Measurements from ENCODE around the gene PCCA.

PCCA gene

DNA sequence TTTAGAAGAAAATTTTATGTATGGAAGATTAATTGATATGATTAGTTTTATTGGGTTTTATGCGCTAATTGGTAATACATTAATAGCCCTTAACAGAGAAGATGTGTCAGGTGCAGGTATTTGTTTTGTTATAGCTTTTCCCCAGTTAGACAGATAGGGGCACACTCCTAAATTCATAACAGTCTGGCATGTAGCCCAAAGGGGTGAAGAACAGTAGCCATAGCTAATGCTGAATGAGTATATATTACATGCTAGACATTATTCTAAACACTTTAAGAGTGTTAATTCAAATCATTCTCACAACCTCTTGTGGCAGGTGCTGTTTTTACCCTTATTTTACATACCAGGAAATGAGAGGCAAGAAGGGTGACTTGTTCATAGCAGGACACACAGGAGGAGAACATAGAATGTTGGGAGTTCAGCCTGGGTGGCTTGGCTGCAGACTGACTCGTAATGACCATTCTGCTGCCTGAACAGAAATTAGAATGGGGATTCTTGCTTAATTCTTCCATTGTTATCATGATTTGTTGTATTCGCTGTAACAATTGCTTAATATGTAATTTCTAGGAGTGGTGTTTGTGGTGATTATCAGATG lies 20.1 kb downstream of the PCCA start:
- Histone ChIP-seq H3K9me2 (replicated peaks; ENCODE audit: insufficient read depth, low read length) (no peaks in the 10 kb centered on the region), H4K20me1 (ENCODE audit: low read depth, low read length) (no peaks in the 10 kb centered on the region), H3K9me3 (ENCODE audit: insufficient read depth, low read length) (no peaks in the 10 kb centered on the region), H3K27me3 (ENCODE audit: low read length) (no peaks in the 10 kb centered on the region), H3K9ac (ENCODE audit: low read length) (no peak overlapping the region), H2AFZ (ENCODE audit: low read depth, low read length, severe bottlenecking) (no peak overlapping the region), H3K4me2 (ENCODE audit: low read depth, low read length, poor library complexity, severe bottlenecking) (no peak overlapping the region), H3K27ac (ENCODE audit: low read depth, low read length) (no peak overlapping the region), H3K79me2 (ENCODE audit: insufficient read depth, low read length) (no peaks in the 10 kb centered on the region), H3K36me3 (ENCODE audit: low read length) (no peaks in the 10 kb centered on the region), H3K4me3 (ENCODE audit: insufficient read depth, low read length, poor library complexity, severe bottlenecking) (no peak overlapping the region), H3F3A (ENCODE audit: insufficient read depth) (no peaks in the 10 kb centered on the region)
- TF ChIP-seq EZH2phosphoT487 (conservative IDR thresholded peaks at IDR 0.05; ENCODE audit: low read length): no peak
- TF ChIP-seq, protein P1, sequence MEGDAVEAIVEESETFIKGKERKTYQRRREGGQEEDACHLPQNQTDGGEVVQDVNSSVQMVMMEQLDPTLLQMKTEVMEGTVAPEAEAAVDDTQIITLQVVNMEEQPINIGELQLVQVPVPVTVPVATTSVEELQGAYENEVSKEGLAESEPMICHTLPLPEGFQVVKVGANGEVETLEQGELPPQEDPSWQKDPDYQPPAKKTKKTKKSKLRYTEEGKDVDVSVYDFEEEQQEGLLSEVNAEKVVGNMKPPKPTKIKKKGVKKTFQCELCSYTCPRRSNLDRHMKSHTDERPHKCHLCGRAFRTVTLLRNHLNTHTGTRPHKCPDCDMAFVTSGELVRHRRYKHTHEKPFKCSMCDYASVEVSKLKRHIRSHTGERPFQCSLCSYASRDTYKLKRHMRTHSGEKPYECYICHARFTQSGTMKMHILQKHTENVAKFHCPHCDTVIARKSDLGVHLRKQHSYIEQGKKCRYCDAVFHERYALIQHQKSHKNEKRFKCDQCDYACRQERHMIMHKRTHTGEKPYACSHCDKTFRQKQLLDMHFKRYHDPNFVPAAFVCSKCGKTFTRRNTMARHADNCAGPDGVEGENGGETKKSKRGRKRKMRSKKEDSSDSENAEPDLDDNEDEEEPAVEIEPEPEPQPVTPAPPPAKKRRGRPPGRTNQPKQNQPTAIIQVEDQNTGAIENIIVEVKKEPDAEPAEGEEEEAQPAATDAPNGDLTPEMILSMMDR (IDR thresholded peaks at IDR 0.05; ENCODE audit: insufficient read depth, low read length, poor library complexity, severe bottlenecking): no peak

DNA sequence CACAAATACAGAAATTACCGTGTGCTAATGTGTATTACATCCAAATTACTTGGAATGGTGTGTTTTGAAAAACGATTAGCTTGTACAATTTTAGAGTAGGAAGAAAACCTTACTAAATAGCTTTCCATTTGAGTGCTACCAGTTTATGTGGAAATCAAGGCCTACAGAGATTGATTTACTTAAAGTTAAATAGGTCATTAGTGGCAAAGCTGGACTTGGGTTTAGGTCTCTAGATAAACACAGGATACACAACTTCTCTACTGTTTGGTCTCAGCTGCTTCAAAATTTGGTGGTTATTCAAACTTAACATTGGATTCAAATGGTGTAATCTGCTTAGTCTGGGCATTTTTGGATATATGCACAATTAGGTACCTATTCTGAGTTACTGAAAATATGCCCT lies 21.4 kb downstream of the PCCA start:
- Histone ChIP-seq H3K79me2 (ENCODE audit: insufficient read depth, low read length) (no peaks in the 10 kb centered on the region), H2AFZ (ENCODE audit: low read depth, low read length, severe bottlenecking) (no peak overlapping the region), H3K27me3 (ENCODE audit: low read length) (no peaks in the 10 kb centered on the region), H3K27ac (ENCODE audit: low read depth, low read length) (no peak overlapping the region), H3K4me2 (ENCODE audit: low read depth, low read length, poor library complexity, severe bottlenecking) (no peak overlapping the region), H3K9me3 (ENCODE audit: insufficient read depth, low read length) (no peaks in the 10 kb centered on the region), H3K36me3 (ENCODE audit: low read length) (no peaks in the 10 kb centered on the region), H3K9ac (ENCODE audit: low read length) (no peak overlapping the region), H4K20me1 (ENCODE audit: low read depth, low read length) (no peaks in the 10 kb centered on the region), H3K9me2 (replicated peaks; ENCODE audit: insufficient read depth, low read length) (no peaks in the 10 kb centered on the region), H3F3A (ENCODE audit: insufficient read depth) (no peaks in the 10 kb centered on the region), H3K4me3 (ENCODE audit: insufficient read depth, low read length, poor library complexity, severe bottlenecking) (no peak overlapping the region)
- TF ChIP-seq EZH2phosphoT487 (conservative IDR thresholded peaks at IDR 0.05; ENCODE audit: low read length): no peak
- TF ChIP-seq, protein P1 (IDR thresholded peaks at IDR 0.05; ENCODE audit: insufficient read depth, low read length, poor library complexity, severe bottlenecking): no peak

DNA sequence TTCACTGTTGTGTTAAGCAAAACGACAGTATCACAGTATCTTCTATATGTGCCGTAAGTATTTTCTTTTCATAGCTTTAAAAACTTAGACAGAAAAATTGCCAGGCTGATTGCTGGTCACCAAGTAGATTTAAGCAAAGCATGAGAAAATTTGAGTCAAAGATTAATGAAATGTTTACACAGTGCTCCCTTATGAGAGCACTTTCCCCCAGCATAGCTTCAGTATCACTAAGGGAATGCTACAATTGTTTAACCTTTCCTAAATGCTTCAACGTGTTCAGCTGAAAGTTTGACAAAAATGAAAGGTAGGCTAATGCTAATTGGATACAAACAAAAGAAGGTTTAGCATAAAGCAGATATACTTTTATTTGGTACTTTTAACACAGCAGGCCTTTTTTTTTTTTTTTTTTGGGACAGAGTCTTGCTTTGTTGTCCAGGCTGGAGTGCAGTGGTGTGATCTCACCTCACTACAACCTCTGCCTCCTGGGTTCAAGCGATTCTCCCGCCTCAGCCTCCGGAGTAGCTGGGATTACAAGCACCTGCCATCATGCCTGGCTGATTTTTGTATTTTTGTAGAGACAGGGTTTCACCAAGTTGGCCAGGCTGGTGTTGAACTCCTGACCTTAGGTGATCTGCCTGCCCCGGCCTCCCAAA lies 23.4 kb downstream of the PCCA start:
- no peak overlapping the region for H3K9ac ChIP-seq (ENCODE audit: low read length)
- no peaks in the 10 kb centered on the region for H4K20me1 ChIP-seq (ENCODE audit: low read depth, low read length)
- H3K27ac ChIP-seq (ENCODE audit: low read depth, low read length): no peak overlapping the region
- no peak overlapping the region for H3K4me3 ChIP-seq (ENCODE audit: insufficient read depth, low read length, poor library complexity, severe bottlenecking)
- H3K27me3 ChIP-seq (ENCODE audit: low read length): no peaks in the 10 kb centered on the region
- H3K4me2 ChIP-seq (ENCODE audit: low read depth, low read length, poor library complexity, severe bottlenecking): no peak overlapping the region
- H3F3A ChIP-seq (ENCODE audit: insufficient read depth): no peaks in the 10 kb centered on the region
- H3K9me3 ChIP-seq (ENCODE audit: insufficient read depth, low read length): no peaks in the 10 kb centered on the region
- no peaks in the 10 kb centered on the region for H3K9me2 ChIP-seq (replicated peaks; ENCODE audit: insufficient read depth, low read length)
- no peak overlapping the region for H2AFZ ChIP-seq (ENCODE audit: low read depth, low read length, severe bottlenecking)
- TF ChIP-seq, protein P1 (IDR thresholded peaks at IDR 0.05; ENCODE audit: insufficient read depth, low read length, poor library complexity, severe bottlenecking): no peak
- TF ChIP-seq EZH2phosphoT487 (conservative IDR thresholded peaks at IDR 0.05; ENCODE audit: low read length): no peak
- H3K79me2 ChIP-seq (ENCODE audit: insufficient read depth, low read length): no peaks in the 10 kb centered on the region
- H3K36me3 ChIP-seq (ENCODE audit: low read length): no peaks in the 10 kb centered on the region
